Hematopoietic multipotent progenitor cell treated with erythropoietin and hydrocortisone succinate and interleukin-3 and kit ligand, for 15 days (in vitro differentiated cells): ENCODE results near the gene GRB14.
"Not testable (repeated sequence)": the region's sequence is repeated elsewhere in the genome, so short reads cannot be mapped to it uniquely, and the experiment has no call there.

Experiments used
- DNase-seq: peaks from one replicate; pipeline ENCODE4 v3.0.0-alpha.2; 2015; ENCODE audit warnings: low spot score

Gene GRB14

DNA sequence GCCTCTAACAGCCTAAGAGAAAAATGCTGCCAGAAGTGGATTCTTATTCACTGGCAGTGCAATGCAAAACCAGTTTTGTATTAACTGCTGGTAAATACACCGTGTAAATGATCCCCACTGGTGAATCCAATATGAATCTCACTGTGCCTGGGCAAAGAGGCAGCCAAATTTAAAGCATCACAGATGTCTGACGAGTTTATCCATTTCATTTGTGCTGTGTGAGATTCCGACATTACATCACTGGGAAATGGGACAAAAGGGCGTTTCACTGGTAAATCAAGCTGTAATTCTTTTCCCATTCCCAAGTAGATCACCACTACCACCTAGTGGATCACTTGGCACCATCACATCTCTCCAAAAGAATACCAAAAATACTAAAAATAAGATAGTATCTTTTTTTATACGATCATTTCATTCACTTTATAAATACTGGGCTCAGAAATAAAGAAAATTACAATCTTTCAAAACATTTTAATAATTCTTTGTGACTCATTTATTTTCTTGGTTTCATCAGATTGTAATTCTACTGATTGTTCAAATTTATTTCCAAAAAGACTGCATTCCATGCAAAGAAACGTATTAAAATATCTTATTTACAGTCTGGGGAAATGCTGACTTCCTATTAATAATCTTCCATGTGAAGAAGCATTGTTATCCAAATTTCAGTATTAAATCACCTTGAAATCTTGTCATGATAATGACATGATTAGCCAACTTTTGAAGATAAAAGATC is 125.6 kb downstream of the GRB14 start:
- no peak for DNase-seq

DNA sequence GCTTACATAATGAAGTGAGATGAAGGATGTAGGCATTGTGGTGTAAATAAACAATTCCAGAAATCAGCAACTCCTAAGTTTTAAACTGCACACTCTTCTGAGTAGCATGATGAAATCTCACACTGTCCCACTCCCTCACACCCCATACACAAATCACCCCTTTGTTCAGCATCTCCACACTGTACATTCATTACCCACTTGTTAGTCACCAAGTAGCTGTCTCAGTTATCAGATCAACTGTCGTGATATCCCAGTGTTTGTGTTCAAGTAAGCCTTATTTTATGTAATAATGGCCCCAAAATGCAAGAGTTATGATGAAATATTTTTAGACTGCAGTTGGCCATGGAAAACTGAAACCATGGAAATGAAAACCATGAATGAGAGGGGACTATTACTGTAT is 135.7 kb downstream of the GRB14 start:
- no peak for DNase-seq

GRCh38 chr2:164479460-164479859 is 141.8 kb downstream of the GRB14 start:
- DNase-seq = no peak

DNA sequence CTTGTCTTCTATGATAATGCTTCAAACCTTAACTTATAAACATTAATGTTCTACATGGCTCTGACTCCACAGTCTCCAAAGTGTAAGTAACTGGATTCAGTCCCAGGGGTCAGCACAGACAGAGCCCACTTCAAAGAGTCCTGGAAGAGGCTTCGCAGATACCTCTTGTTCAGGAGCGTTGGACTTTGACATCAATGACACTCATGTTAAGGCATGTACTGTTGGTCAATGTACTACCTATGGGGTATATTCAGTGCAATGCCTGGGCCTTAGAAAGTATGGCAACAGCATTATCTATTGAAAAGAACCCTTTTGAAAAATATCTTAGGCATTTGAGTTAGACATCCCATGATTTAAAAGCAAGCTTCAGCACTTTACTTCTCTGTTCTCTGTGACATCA is 143.1 kb downstream of the GRB14 start:
- no peak for DNase-seq

- no peak for DNase-seq
Observed at GRCh38 chr2:164474873-164475272, 146.4 kb downstream of the GRB14 start.

- no peak for DNase-seq
Observed at GRCh38 chr2:164473021-164473420, 148.3 kb downstream of the GRB14 start.

GRCh38 chr2:164465047-164465446 is 156.2 kb downstream of the GRB14 start:
- DNase-seq = not testable (repeated sequence)

- no peak for DNase-seq
Observed at GRCh38 chr2:164464376-164464775, 156.9 kb downstream of the GRB14 start.

DNA sequence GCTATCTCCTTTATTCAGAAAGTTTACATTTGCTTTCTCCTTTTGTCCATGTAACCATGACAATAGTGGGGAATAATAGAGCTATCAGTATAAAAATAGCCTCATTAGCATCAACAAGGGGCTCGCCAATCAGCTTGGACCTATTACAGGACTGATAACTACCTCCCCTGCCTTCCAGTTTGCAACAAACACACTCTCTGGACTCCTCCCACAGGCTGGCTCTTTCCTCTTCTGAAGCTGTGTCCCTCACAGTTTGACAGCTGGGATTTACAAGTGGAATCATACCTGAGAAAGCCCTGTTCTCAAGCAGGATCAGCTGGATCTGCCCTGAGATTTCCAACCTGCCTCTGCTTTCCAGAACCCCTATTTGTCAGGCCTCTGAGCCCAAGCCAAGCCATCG is 162.5 kb downstream of the GRB14 start:
- no peak for DNase-seq

DNA sequence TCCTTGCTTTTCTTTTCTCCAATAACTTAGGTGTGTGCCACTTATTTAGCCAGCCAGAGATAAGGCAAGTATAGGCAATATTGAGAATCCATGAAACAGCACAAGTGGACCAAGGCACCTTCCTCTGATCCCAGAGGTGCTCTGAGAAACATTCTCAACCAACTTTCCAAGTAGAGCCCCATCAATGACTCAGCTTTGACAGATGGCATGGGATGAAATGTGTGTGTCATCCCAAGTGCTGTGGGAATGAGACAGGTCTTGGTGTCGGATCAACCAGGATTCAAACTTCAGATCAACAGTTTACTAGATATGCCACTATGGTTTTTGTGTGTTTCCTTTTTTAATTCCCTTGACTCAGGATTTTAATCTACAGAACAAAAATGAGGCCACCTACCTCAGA is 164.0 kb downstream of the GRB14 start:
- DNase-seq = no peak

GRCh38 chr2:164456619-164457018 is 164.7 kb downstream of the GRB14 start:
- DNase-seq = no peak

- no peak for DNase-seq
Observed at GRCh38 chr2:164453656-164454305, 167.5 kb downstream of the GRB14 start.

DNA sequence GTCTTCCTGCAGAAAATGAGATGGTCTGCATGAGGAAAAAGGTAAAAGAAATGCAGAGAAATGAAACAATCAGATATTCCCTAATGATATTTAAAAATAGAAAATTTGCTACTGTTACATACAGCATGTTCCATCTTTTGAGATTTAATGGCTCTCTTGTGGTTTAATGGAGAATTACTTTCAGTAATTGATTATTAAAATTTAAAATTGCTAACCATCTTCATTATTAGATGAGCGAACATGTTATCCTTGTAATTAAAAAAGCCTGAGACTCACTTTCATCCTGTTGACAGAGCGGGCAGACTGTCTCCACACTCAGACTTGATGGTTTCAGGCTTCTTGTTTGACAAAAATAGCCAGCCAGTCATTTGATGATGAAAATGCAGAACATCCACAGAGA is 171.0 kb downstream of the GRB14 start:
- no peak for DNase-seq

DNA sequence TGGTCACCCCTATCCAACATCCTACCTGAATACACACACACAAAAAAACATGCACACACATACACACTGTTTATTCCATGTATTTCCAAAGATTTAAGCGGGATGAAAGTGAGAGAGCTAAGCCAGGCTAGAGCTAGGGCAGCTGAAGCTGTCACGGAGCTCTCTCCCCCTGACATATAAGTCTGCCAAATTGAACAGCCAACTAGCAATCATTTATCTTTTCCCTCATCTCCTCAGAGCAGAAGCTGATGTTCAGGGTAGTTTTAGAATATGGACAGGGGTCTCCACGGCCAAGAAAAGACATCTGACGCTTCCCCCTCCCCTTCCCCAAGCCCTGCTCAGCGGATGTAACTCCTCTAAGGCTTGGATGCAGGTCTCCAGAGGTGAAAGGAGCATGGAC is 171.6 kb downstream of the GRB14 start:
- no peak for DNase-seq

GRCh38 chr2:164447660-164448059 is 173.6 kb downstream of the GRB14 start:
- DNase-seq = no peak
